Sigmoid colon (tissue), 4 donors: ENCODE results near the gene GREB1L.

ENCODE experiments used
- CTCF ChIP-seq, 4 experiments: fragments of 450-650 bp in 3 of 4; fragments of 200-600 bp in 1 of 4; IDR thresholded peaks; one replicate each; pipeline ENCODE4 v1.5.1; 2016 to 2019; ENCODE audit warnings: antibody characterized with exemption in 4 of 4, mild to moderate bottlenecking in 3 of 4, moderate library complexity in 2 of 4
- EP300 ChIP-seq, 4 donors: sonication (generic); formaldehyde crosslinking; IDR thresholded peaks; one replicate each; pipeline ENCODE4 v1.6.1; 2017; ENCODE audit warnings: antibody characterized with exemption in 4 of 4
- POLR2A ChIP-seq, 2 donors: fragments of 450-650 bp; IDR thresholded peaks; one replicate each; pipeline ENCODE4 v1.6.1; 2016; ENCODE audit warnings: antibody characterized with exemption in 2 of 2, mild to moderate bottlenecking in 2 of 2, moderate library complexity in 2 of 2
- POLR2AphosphoS5 ChIP-seq, 4 donors: sonication (generic); formaldehyde crosslinking; IDR thresholded peaks; one replicate each; pipeline ENCODE4 v1.6.1; 2017; ENCODE audit warnings: antibody characterized with exemption in 4 of 4

GRCh38 chr18:21439431-21439846 is 197.4 kb downstream of the GREB1L start:
- no peak for TF ChIP-seq POLR2A (IDR thresholded peaks at IDR 0.05)
- TF ChIP-seq CTCF (IDR thresholded peaks at IDR 0.05), result no peak
- no peak for TF ChIP-seq EP300 (IDR thresholded peaks at IDR 0.05)
- TF ChIP-seq POLR2AphosphoS5 (IDR thresholded peaks at IDR 0.05), result no peak
